ENCODE data around the gene PSMA8.

Gene PSMA8

DNA sequence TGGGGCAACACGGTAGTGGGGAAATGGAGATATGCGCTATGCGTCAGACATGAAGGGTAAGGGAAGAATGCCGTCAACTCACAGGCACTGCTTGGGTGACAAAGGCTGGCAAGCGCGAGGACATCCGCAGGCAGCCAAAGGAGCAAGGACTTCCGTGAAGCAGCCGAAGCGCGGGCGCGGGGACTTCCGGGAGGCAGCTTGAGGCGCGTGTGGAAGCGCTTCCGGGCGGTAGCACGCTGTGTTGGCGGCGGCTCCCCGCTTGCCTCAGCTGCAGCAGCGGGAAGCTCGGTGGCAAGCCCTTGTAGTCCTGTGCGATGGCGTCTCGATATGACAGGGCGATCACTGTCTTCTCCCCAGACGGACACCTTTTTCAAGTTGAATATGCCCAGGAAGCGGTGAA lies at the start of gene PSMA8:
PSMA8 (plus strand) TSS at position 218 of the 400 bp plus-strand sequence; CDS start at position 315, 97 bp downstream.
- DNase-seq (ENCODE audit: low read depth), result peak; percentile 9
- no peak within 1 kb of the TSS for H3K4me3 ChIP-seq (ENCODE audit: low read depth, low read length)

DNA sequence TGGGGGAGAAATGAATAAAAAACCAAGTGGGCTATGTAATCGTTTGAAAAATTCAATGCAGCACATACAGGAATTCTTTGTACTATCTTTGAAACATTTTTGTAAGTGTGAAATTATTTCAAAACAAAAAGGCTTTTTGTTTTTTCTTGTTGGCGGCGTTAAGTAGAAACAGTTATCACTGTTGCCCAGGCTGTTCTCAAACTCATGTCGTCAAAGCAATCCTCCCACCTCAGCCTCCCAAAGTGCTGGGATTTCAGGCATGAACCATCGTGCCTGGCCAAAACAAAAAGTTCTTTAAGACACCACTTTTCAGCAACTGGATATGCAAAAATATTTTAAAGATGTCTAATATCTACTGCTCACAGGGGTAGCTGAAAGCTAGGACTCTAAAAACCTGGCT lies 48.6 kb upstream of the PSMA8 start:
- TF ChIP-seq, protein P1, sequence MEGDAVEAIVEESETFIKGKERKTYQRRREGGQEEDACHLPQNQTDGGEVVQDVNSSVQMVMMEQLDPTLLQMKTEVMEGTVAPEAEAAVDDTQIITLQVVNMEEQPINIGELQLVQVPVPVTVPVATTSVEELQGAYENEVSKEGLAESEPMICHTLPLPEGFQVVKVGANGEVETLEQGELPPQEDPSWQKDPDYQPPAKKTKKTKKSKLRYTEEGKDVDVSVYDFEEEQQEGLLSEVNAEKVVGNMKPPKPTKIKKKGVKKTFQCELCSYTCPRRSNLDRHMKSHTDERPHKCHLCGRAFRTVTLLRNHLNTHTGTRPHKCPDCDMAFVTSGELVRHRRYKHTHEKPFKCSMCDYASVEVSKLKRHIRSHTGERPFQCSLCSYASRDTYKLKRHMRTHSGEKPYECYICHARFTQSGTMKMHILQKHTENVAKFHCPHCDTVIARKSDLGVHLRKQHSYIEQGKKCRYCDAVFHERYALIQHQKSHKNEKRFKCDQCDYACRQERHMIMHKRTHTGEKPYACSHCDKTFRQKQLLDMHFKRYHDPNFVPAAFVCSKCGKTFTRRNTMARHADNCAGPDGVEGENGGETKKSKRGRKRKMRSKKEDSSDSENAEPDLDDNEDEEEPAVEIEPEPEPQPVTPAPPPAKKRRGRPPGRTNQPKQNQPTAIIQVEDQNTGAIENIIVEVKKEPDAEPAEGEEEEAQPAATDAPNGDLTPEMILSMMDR (IDR thresholded peaks at IDR 0.05; ENCODE audit: insufficient read depth, low read depth, low read length, missing control alignments), result no peak
- no peak overlapping the region for H3K4me3 ChIP-seq (ENCODE audit: low read depth, low read length)
- no peak for DNase-seq (ENCODE audit: low read depth)

More for the DNA sequence above, at the start of gene PSMA8:
- TF ChIP-seq, protein P1 (IDR thresholded peaks at IDR 0.05; ENCODE audit: insufficient read depth, low read depth, low read length, missing control alignments), result no peak

GRCh38 chr18:26086959-26087358 lies 46.7 kb upstream of the PSMA8 start:
- TF ChIP-seq, protein P1 (IDR thresholded peaks at IDR 0.05; ENCODE audit: insufficient read depth, low read depth, low read length, missing control alignments), result no peak
- H3K4me3 ChIP-seq (ENCODE audit: low read depth, low read length), result no peak overlapping the region; the same call in 1 of the 2 replicates
- DNase-seq (ENCODE audit: low read depth), result peak; percentile 14

- peak; percentile 25 for DNase-seq (ENCODE audit: low read depth)
- TF ChIP-seq, protein P1 (IDR thresholded peaks at IDR 0.05; ENCODE audit: insufficient read depth, low read depth, low read length, missing control alignments), result no peak
- H3K4me3 ChIP-seq (ENCODE audit: low read depth, low read length), result peak overlapping the region; percentile 98
Measured at GRCh38 chr18:26088487-26088886, 45.2 kb upstream of the PSMA8 start.

DNA sequence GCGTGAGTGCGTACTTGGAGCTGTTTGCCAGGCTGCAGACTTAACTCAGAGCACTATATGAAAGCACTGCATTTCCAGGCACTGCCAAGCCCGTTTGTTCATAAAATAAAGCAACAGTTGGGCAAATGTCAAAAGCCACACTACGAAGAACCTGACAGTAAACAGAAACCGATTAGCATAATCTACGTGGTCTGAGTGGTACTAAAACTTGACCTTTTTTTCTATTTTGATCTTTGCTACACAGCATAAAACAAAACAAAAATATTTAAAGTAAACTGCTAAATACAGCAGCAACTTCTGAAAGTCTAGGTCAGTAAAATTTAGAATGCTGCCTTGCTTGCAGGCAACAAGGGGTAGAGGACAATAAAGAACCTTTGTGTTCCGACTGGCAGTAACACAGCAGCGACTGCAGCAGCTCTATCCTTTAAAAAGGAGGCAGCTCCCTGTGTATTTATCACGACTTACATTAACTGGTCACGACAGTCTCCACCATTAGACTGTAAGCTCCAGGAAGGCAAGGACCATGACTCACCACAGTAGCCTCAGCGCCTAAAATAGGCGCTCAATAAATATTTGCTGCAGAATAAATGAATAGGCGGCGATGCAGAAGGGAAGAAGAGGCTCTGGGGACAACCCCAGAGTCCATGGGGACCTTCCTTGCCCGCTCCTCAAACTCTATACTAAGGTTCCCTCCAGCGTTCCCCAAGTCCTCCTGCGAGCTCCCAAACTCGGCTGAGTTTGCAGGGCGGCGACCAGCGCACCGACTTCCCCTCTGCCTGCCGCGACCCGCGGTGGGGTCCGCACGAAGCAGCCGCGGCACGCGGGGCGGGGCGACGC lies 44.2 kb upstream of the PSMA8 start:
- peak overlapping the region; percentile 98 for H3K4me3 ChIP-seq (ENCODE audit: low read depth, low read length)
- peak; percentile 50 for DNase-seq (ENCODE audit: low read depth)
- TF ChIP-seq, protein P1 (IDR thresholded peaks at IDR 0.05; ENCODE audit: insufficient read depth, low read depth, low read length, missing control alignments), result no peak

- H3K4me3 ChIP-seq (ENCODE audit: low read depth, low read length), result peak within 1 kb of the TSS; percentile 98
- TF ChIP-seq, protein P1 (IDR thresholded peaks at IDR 0.05; ENCODE audit: insufficient read depth, low read depth, low read length, missing control alignments), result no peak
- DNase-seq (ENCODE audit: low read depth), result peak; percentile 98
Measured at GRCh38 chr18:26090130-26091046, 43.3 kb upstream of the PSMA8 start, which contains the start of gene SS18. Gene SS18, minus strand, starts transcription at chr18:26090613. Its CDS starts 44 bp downstream, at chr18:26090569.
